K562 (cell line): ENCODE measurements around the gene CBFA2T3. TPM values are rescaled to one million over a fixed set of nuclear protein-coding genes. Genes with fewer than 3 reads are reported as not detected.
A peak's percentile ranks its signal among the peaks of the same experiment; 100 is the strongest.

ENCODE experiments used
- FIP1L1 ChIP-seq: fragments of 200-400 bp; formaldehyde crosslinking; IDR thresholded peaks from 2 replicates; pipeline ENCODE4 v1.6.1; 2018; ENCODE audit warnings: mild to moderate bottlenecking, low read depth, low read length; ENCODE audit not compliant: poor library complexity, severe bottlenecking
- FOXJ2 ChIP-seq: fragments of 200-800 bp; sonication (Bioruptor generic); IDR thresholded peaks from 2 replicates; pipeline ENCODE4 v1.6.1; 2016; ENCODE audit warnings: missing genetic modification characterization, missing compliant biosample characterization
- L3MBTL2 ChIP-seq: fragments of 450-650 bp; IDR thresholded peaks from 2 replicates; pipeline ENCODE4 v1.6.1; 2016; ENCODE audit warnings: mild to moderate bottlenecking, moderate library complexity
- PHF21A ChIP-seq: fragments of 450-650 bp; IDR thresholded peaks from 2 replicates; pipeline ENCODE4 v1.6.1; 2017; ENCODE audit warnings: low read depth, borderline replicate concordance
- POU5F1 ChIP-seq: fragments of 150-350 bp; IDR thresholded peaks from 2 replicates; pipeline ENCODE4 v1.6.1; 2014; ENCODE audit warnings: borderline replicate concordance, low read length, low read depth, mild to moderate bottlenecking; ENCODE audit not compliant: partially characterized antibody
- SMC3 ChIP-seq: conservative IDR thresholded peaks from 2 replicates; pipeline ENCODE4 v1.6.1; 2011; ENCODE audit warnings: low read depth, low read length, improper control_type of control experiment; ENCODE audit not compliant: insufficient read depth
- ZBTB17 ChIP-seq: fragments of 450-650 bp; formaldehyde crosslinking; IDR thresholded peaks from 2 replicates; pipeline ENCODE4 v1.4.0; 2020; ENCODE audit warnings: mild to moderate bottlenecking
- ZFX ChIP-seq: sonication (generic); formaldehyde crosslinking; IDR thresholded peaks from 2 replicates; pipeline ENCODE4 v1.8.0; 2022; ENCODE audit warnings: mild to moderate bottlenecking, missing genetic modification reagents, moderate library complexity
- ZNF717 ChIP-seq: fragments of 250-450 bp; sonication (Bioruptor Pico); IDR thresholded peaks from 2 replicates; pipeline ENCODE4 v1.5.0; 2021
- polyA plus RNA-seq, 8 experiments: library from polyadenylated mRNA; depleted of rRNA in 4 of 8; stranded (reverse) in 5 of 8; unstranded in 3 of 8; fragments of >200 nt; fragmentation: Nextera tagmentation in 2 of 8; fragmentation: Illumina TruSeq in 1 of 8; extraction: Ambion mirVana in 2 of 8; extraction: Trizol in 1 of 8; gene quantifications; 2 replicates each; pipeline versions ENCODE4 v1.2.1 to v1.2.3, GENCODE V29; 2011 to 2014; ENCODE audit warnings: inconsistent platforms in 1 of 8, missing spikeins in 1 of 8
- total RNA-seq, 7 experiments: library from RNA; depleted of rRNA in 6 of 7; stranded (reverse); fragments of >200 nt in 6 of 7; fragmentation: Illumina TruSeq in 2 of 7; extraction: Trizol in 2 of 7; gene quantifications; 2 replicates each; pipeline versions ENCODE4 v1.2.1 to v1.2.3, GENCODE V29; 2011 to 2021; ENCODE audit warnings: low replicate concordance in 1 of 7
- TF ChIP-seq, protein P1 (sequence below): fragments of 200-600 bp; sonication (generic); IDR thresholded peaks from one replicate; pipeline ENCODE4 v1.6.1; 2012; ENCODE audit warnings: mild to moderate bottlenecking, low read depth, low read length, inconsistent platforms
- TF ChIP-seq, protein P2 (sequence below): fragments of 450-650 bp; IDR thresholded peaks from 2 replicates; pipeline ENCODE4 v1.6.1; 2016; ENCODE audit warnings: antibody characterized with exemption
- TF ChIP-seq, protein P3 (sequence below): sonication (generic); formaldehyde crosslinking; IDR thresholded peaks from 2 replicates; pipeline ENCODE4 v1.8.0; 2022; ENCODE audit warnings: missing genetic modification reagents, mild to moderate bottlenecking, borderline replicate concordance

The CBFA2T3 gene
- total and polyA plus RNA-seq, 9 of the 15 experiments (the other 6 are each of a cell fraction or from before 2014, with no cell fraction given), result 2.3 to 145 (median 6.7) TPM

DNA sequence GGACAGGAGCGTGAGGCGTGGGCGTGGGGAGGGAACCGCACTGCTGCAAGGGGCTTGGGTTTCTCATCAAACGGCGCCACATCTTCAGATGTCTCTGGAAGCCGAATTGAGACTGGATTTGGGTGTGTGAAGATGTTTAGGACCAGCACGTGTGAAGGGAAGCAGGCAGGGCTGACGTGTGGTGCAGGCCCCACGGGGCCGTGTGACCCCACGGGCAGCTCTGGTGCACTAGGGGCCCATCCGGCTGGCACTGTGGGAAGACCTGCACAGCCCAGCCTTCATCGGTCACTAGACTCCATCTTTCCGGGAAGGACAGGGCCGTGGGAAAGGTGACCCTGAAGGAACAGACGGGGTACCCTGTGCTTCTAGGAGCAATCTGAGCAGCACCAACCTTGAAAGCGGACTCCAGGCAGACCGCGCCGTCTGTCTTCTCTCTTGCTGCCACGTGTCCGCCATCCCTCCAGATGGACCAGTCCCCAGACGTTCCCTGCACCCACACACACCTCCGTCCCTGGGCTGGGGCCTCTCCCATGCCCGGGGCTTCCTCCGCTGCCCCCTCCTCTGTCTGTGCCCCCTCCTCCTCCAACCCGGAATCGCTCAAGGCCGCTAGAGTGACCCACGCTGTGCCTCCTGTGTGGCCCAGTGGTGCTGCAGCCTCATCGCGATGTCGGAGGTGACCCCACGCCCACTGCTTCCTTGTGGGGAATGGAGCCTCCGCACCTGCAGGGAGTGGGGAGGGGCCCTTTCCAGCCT is 23.4 kb upstream of the CBFA2T3 start (continued):
- TF ChIP-seq, protein P1, sequence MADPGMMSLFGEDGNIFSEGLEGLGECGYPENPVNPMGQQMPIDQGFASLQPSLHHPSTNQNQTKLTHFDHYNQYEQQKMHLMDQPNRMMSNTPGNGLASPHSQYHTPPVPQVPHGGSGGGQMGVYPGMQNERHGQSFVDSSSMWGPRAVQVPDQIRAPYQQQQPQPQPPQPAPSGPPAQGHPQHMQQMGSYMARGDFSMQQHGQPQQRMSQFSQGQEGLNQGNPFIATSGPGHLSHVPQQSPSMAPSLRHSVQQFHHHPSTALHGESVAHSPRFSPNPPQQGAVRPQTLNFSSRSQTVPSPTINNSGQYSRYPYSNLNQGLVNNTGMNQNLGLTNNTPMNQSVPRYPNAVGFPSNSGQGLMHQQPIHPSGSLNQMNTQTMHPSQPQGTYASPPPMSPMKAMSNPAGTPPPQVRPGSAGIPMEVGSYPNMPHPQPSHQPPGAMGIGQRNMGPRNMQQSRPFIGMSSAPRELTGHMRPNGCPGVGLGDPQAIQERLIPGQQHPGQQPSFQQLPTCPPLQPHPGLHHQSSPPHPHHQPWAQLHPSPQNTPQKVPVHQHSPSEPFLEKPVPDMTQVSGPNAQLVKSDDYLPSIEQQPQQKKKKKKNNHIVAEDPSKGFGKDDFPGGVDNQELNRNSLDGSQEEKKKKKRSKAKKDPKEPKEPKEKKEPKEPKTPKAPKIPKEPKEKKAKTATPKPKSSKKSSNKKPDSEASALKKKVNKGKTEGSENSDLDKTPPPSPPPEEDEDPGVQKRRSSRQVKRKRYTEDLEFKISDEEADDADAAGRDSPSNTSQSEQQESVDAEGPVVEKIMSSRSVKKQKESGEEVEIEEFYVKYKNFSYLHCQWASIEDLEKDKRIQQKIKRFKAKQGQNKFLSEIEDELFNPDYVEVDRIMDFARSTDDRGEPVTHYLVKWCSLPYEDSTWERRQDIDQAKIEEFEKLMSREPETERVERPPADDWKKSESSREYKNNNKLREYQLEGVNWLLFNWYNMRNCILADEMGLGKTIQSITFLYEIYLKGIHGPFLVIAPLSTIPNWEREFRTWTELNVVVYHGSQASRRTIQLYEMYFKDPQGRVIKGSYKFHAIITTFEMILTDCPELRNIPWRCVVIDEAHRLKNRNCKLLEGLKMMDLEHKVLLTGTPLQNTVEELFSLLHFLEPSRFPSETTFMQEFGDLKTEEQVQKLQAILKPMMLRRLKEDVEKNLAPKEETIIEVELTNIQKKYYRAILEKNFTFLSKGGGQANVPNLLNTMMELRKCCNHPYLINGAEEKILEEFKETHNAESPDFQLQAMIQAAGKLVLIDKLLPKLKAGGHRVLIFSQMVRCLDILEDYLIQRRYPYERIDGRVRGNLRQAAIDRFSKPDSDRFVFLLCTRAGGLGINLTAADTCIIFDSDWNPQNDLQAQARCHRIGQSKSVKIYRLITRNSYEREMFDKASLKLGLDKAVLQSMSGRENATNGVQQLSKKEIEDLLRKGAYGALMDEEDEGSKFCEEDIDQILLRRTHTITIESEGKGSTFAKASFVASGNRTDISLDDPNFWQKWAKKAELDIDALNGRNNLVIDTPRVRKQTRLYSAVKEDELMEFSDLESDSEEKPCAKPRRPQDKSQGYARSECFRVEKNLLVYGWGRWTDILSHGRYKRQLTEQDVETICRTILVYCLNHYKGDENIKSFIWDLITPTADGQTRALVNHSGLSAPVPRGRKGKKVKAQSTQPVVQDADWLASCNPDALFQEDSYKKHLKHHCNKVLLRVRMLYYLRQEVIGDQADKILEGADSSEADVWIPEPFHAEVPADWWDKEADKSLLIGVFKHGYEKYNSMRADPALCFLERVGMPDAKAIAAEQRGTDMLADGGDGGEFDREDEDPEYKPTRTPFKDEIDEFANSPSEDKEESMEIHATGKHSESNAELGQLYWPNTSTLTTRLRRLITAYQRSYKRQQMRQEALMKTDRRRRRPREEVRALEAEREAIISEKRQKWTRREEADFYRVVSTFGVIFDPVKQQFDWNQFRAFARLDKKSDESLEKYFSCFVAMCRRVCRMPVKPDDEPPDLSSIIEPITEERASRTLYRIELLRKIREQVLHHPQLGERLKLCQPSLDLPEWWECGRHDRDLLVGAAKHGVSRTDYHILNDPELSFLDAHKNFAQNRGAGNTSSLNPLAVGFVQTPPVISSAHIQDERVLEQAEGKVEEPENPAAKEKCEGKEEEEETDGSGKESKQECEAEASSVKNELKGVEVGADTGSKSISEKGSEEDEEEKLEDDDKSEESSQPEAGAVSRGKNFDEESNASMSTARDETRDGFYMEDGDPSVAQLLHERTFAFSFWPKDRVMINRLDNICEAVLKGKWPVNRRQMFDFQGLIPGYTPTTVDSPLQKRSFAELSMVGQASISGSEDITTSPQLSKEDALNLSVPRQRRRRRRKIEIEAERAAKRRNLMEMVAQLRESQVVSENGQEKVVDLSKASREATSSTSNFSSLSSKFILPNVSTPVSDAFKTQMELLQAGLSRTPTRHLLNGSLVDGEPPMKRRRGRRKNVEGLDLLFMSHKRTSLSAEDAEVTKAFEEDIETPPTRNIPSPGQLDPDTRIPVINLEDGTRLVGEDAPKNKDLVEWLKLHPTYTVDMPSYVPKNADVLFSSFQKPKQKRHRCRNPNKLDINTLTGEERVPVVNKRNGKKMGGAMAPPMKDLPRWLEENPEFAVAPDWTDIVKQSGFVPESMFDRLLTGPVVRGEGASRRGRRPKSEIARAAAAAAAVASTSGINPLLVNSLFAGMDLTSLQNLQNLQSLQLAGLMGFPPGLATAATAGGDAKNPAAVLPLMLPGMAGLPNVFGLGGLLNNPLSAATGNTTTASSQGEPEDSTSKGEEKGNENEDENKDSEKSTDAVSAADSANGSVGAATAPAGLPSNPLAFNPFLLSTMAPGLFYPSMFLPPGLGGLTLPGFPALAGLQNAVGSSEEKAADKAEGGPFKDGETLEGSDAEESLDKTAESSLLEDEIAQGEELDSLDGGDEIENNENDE, result peak; percentile 16
- no peak for TF ChIP-seq SMC3
- TF ChIP-seq FOXJ2 (tag), result no peak
- no peak for TF ChIP-seq ZNF717 (CRISPR knock-in tag)
- peak; percentile 9; the same call in 1 of the 2 replicates for TF ChIP-seq L3MBTL2
- TF ChIP-seq, protein P2, sequence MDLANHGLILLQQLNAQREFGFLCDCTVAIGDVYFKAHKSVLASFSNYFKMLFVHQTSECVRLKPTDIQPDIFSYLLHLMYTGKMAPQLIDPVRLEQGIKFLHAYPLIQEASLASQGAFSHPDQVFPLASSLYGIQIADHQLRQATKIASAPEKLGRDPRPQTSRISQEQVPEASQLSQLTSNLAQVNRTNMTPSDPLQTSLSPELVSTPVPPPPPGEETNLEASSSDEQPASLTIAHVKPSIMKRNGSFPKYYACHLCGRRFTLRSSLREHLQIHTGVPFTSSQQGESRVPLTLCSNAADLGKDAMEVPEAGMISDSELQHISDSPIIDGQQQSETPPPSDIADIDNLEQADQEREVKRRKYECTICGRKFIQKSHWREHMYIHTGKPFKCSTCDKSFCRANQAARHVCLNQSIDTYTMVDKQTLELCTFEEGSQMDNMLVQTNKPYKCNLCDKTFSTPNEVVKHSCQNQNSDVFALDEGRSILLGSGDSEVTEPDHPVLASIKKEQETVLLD, result no peak; the same call in 1 of the 2 replicates
- no peak for TF ChIP-seq FIP1L1
- peak; percentile 57; the same call in 1 of the 2 replicates for TF ChIP-seq ZFX (CRISPR knock-in tag)
- no peak for TF ChIP-seq ZBTB17 (CRISPR knock-in tag)
- TF ChIP-seq, protein P3, sequence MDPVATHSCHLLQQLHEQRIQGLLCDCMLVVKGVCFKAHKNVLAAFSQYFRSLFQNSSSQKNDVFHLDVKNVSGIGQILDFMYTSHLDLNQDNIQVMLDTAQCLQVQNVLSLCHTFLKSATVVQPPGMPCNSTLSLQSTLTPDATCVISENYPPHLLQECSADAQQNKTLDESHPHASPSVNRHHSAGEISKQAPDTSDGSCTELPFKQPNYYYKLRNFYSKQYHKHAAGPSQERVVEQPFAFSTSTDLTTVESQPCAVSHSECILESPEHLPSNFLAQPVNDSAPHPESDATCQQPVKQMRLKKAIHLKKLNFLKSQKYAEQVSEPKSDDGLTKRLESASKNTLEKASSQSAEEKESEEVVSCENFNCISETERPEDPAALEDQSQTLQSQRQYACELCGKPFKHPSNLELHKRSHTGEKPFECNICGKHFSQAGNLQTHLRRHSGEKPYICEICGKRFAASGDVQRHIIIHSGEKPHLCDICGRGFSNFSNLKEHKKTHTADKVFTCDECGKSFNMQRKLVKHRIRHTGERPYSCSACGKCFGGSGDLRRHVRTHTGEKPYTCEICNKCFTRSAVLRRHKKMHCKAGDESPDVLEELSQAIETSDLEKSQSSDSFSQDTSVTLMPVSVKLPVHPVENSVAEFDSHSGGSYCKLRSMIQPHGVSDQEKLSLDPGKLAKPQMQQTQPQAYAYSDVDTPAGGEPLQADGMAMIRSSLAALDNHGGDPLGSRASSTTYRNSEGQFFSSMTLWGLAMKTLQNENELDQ (CRISPR knock-in tag), result no peak
- TF ChIP-seq PHF21A, result no peak
- no peak for TF ChIP-seq POU5F1
